OCI-LY3 (cell line): ENCODE measurements around the gene ABHD10.
A peak's percentile ranks its signal among the peaks of the same experiment; 100 is the strongest.

Experiments
- H2AFZ ChIP-seq: fragments of 200-600, 300-600 bp; shearing (Covaris generic); 2 replicates; pipeline ENCODE4 v1.6.0; 2014; ENCODE audit warnings: antibody characterized with exemption, low read depth, low read length
- H3K27ac ChIP-seq: fragments of 200-600, 300-600 bp; sonication (generic); 2 replicates; pipeline ENCODE4 v1.5.1; 2014; ENCODE audit warnings: mild to moderate bottlenecking, low read length, moderate library complexity, mixed read lengths
- H3K27me3 ChIP-seq: fragments of 200-600, 300-600 bp; sonication (generic); 2 replicates; pipeline ENCODE4 v1.6.1; 2014; ENCODE audit warnings: low read depth, low read length, mixed read lengths
- H3K36me3 ChIP-seq: fragments of 200-600, 300-600 bp; sonication (generic); replicated peaks from 2 replicates; pipeline ENCODE3; 2014; ENCODE audit warnings: low read depth, low read length, mixed read lengths
- H3K4me1 ChIP-seq: fragments of 300-600, 200-600 bp; sonication (generic); 2 replicates; pipeline ENCODE4 v1.6.1; 2014; ENCODE audit warnings: low read length, mixed read lengths
- H3K4me2 ChIP-seq: fragments of 200-600, 300-600 bp; sonication (generic); 2 replicates; pipeline ENCODE4 v1.6.1; 2014; ENCODE audit warnings: low read length, mixed read lengths
- H3K4me3 ChIP-seq: fragments of 300-600, 200-600 bp; sonication (generic); 2 replicates; pipeline ENCODE4 v1.5.1; 2014; ENCODE audit warnings: antibody characterized with exemption, mild to moderate bottlenecking, low read length, moderate library complexity
- H3K79me2 ChIP-seq: fragments of 300-600, 200-600 bp; shearing (Covaris generic); 2 replicates; pipeline ENCODE4 v1.6.1; 2014; ENCODE audit warnings: mild to moderate bottlenecking, low read length, mixed read lengths
- H3K9ac ChIP-seq: fragments of 300-600, 200-600 bp; shearing (Covaris generic); 2 replicates; pipeline ENCODE4 v1.6.0; 2014; ENCODE audit warnings: mild to moderate bottlenecking, low read length, moderate library complexity
- H3K9me3 ChIP-seq: fragments of 200-600, 300-600 bp; shearing (Covaris generic); 2 replicates; pipeline ENCODE4 v1.6.1; 2014; ENCODE audit warnings: low read length, mixed read lengths; ENCODE audit not compliant: insufficient read depth
- H4K20me1 ChIP-seq: fragments of 200-600, 300-600 bp; sonication (generic); 2 replicates; pipeline ENCODE4 v1.6.1; 2016; ENCODE audit warnings: low read length, mixed read lengths; ENCODE audit not compliant: insufficient read depth
- EZH2phosphoT487 ChIP-seq: fragments of 200-600 bp; shearing (Covaris generic); IDR thresholded peaks from 2 replicates; pipeline ENCODE4 v1.6.1; 2018; ENCODE audit warnings: antibody characterized with exemption, mixed run types, low read depth
- TF ChIP-seq, protein P1 (sequence below): fragments of 200-600, 300-600 bp; sonication (generic); IDR thresholded peaks from 2 replicates; pipeline ENCODE4 v1.5.1; 2014; ENCODE audit warnings: antibody characterized with exemption, low read length, low read depth

ABHD10 gene

GRCh38 chr3:112013058-112013783 is 34.4 kb downstream of the ABHD10 start:
- TF ChIP-seq EZH2phosphoT487 = no peak
- TF ChIP-seq, protein P1, sequence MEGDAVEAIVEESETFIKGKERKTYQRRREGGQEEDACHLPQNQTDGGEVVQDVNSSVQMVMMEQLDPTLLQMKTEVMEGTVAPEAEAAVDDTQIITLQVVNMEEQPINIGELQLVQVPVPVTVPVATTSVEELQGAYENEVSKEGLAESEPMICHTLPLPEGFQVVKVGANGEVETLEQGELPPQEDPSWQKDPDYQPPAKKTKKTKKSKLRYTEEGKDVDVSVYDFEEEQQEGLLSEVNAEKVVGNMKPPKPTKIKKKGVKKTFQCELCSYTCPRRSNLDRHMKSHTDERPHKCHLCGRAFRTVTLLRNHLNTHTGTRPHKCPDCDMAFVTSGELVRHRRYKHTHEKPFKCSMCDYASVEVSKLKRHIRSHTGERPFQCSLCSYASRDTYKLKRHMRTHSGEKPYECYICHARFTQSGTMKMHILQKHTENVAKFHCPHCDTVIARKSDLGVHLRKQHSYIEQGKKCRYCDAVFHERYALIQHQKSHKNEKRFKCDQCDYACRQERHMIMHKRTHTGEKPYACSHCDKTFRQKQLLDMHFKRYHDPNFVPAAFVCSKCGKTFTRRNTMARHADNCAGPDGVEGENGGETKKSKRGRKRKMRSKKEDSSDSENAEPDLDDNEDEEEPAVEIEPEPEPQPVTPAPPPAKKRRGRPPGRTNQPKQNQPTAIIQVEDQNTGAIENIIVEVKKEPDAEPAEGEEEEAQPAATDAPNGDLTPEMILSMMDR = peak; percentile 69
- Histone ChIP-seq H4K20me1 (no peaks in the 10 kb centered on the region), H3K9ac (peak overlapping the region; percentile 43), H3K9me3 (no peaks in the 10 kb centered on the region), H2AFZ (peak overlapping the region; percentile 90), H3K27ac (no peak overlapping the region), H3K79me2 (no peaks in the 10 kb centered on the region), H3K4me1 (peaks cover 11% of the 10 kb centered on the region), H3K27me3 (no peaks in the 10 kb centered on the region), H3K4me3 (peak overlapping the region; percentile 66), H3K36me3 (no peaks in the 10 kb centered on the region), H3K4me2 (peak overlapping the region; percentile 76)

- Histone ChIP-seq H4K20me1 (no peaks in the 10 kb centered on the region), H3K4me3 (peak overlapping the region; percentile 66), H3K4me2 (peak overlapping the region; percentile 76), H3K9me3 (no peaks in the 10 kb centered on the region), H3K9ac (peak overlapping the region; percentile 43), H3K27ac (no peak overlapping the region), H3K4me1 (peaks cover 11% of the 10 kb centered on the region), H3K27me3 (no peaks in the 10 kb centered on the region), H3K79me2 (no peaks in the 10 kb centered on the region), H2AFZ (peak overlapping the region; percentile 90), H3K36me3 (no peaks in the 10 kb centered on the region)
- TF ChIP-seq, protein P1 = no peak
Observed at GRCh38 chr3:112013784-112014143, 34.9 kb downstream of the ABHD10 start.

GRCh38 chr3:112017091-112017490 is 38.3 kb downstream of the ABHD10 start:
- H2AFZ ChIP-seq = no peak overlapping the region
- H3K9ac ChIP-seq = no peak overlapping the region
- H3K27ac ChIP-seq = no peak overlapping the region
- TF ChIP-seq, protein P1 = no peak
- H3K4me2 ChIP-seq = no peak overlapping the region
- H3K4me3 ChIP-seq = no peak overlapping the region
- H3K4me1 ChIP-seq = peaks cover 11% of the 10 kb centered on the region
- no peaks in the 10 kb centered on the region for H4K20me1 ChIP-seq
- H3K9me3 ChIP-seq = no peaks in the 10 kb centered on the region
- H3K27me3 ChIP-seq = no peaks in the 10 kb centered on the region
- no peaks in the 10 kb centered on the region for H3K36me3 ChIP-seq
- no peaks in the 10 kb centered on the region for H3K79me2 ChIP-seq

DNA sequence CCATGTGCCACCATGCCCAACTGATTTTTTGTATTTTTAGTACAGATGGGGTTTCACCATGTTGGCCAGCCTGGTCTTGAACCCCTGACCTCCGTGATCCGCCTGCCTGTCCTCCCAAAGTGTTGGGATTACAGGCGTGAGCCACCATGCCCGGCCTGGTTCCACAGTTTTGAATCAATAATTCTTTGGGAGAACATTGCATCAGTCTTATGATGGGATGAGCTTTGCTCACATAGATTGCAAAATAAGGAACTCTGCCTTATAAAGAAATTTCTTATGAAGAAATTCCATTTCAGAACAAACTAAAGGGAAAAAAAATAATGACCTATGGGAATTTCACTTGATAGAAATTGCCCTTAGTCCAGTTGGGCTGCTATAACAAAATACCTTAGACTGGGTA is 39.9 kb downstream of the ABHD10 start:
- no peaks in the 10 kb centered on the region for H3K36me3 ChIP-seq
- no peak overlapping the region for H3K4me2 ChIP-seq
- TF ChIP-seq EZH2phosphoT487 = no peak
- TF ChIP-seq, protein P1 = no peak
- H3K9ac ChIP-seq = no peak overlapping the region
- H4K20me1 ChIP-seq = no peaks in the 10 kb centered on the region
- no peaks in the 10 kb centered on the region for H3K27me3 ChIP-seq
- peaks cover 6% of the 10 kb centered on the region for H3K4me1 ChIP-seq
- no peak overlapping the region for H3K27ac ChIP-seq
- H3K79me2 ChIP-seq = no peaks in the 10 kb centered on the region
- H2AFZ ChIP-seq = no peak overlapping the region
- H3K9me3 ChIP-seq = no peaks in the 10 kb centered on the region
- no peak overlapping the region for H3K4me3 ChIP-seq
